ENCODE data around the gene CCDC182. TPM values are rescaled to one million over a fixed set of nuclear protein-coding genes. Genes with fewer than 3 reads are reported as not detected.

Gene CCDC182
- total and polyA plus RNA-seq, 2 of the 13 experiments (the other 11 are each of a cell fraction or from before 2014, with no cell fraction given): not detected

DNA sequence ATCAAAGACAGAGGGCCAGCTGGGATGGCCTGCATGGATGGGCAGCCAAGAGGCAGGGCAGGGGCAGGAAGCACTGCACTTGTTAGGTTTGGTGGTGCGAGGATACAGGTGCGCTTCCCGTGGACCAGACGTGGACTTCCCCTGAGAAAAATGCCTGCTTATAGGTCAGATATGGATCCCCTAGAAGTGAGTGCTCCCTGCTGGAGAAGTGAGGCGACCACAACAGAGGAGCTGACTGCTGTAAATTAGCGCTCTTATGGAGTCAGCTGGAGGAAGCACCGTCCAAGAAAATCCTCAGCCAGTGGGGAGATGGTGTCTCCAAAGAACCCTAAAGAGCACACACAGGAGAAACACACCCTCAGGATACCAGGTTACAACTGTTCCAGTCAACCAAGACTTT lies 27.7 kb upstream of the CCDC182 start:
- Histone ChIP-seq H4K20me1 (ENCODE audit: insufficient read depth, low read length) (no peaks in the 10 kb centered on the region), H2AFZ (ENCODE audit: low read length) (no peak overlapping the region), H3K27me3 (ENCODE audit: control insufficient read depth in 1 of 2, insufficient read depth in 2 of 2, low read length in 2 of 2) (peaks cover 2 to 75% of the 10 kb centered on the region in 2 experiments; a peak in 4 of 5 replicates), H3K4me3 (replicated peaks in 1 of 3; ENCODE audit: insufficient read depth in 1 of 3, low read depth in 2 of 3, low read length in 3 of 3) (no peak overlapping the region), H3K79me2 (ENCODE audit: insufficient read depth, low read length) (no peaks in the 10 kb centered on the region), H3K27ac (ENCODE audit: extremely low read length, insufficient read depth, low read length) (no peak overlapping the region), H3K9ac (ENCODE audit: insufficient read depth, low read depth, low read length) (no peak overlapping the region), H3K4me1 (ENCODE audit: insufficient read depth, low read length) (no peaks in the 10 kb centered on the region), H3K9me3 (ENCODE audit: low read length) (no peaks in the 10 kb centered on the region), H3K36me3 (replicated peaks in 1 of 2; ENCODE audit: control insufficient read depth in 1 of 2, insufficient read depth in 2 of 2, low read length in 2 of 2) (no peaks in the 10 kb centered on the region), H3K4me2 (ENCODE audit: low read depth, low read length) (no peak overlapping the region)
- WGBS (ENCODE audit: low lambda C conversion rate): 17% methylated on average over 7 of the region's 7 CpGs
- in situ Hi-C loops (cut with HindIII; ENCODE audit: extremely low pct_ligation_motif_present, low pct_unique_long_range_greater_than_20kb) (no loop called here), intact Hi-C loops (cut with micrococcal nuclease; ENCODE audit: unreplicated experiment) (no loop called here)
- FAIRE-seq (no peak), ATAC-seq (peak; percentile 37; the same call in 1 of the 3 replicates), DNase-seq (ENCODE audit: low spot score) (no peak)
- BruUV-seq (replicated peaks): no TSS peak
- TF ChIP-seq ZNF263 (CRISPR knock-in tag; IDR thresholded peaks at IDR 0.05) (peak; percentile 35; the same call in 1 of the 2 replicates), NFYB (CRISPR knock-in tag; IDR thresholded peaks at IDR 0.05) (no peak), STAG1 (CRISPR knock-in tag; IDR thresholded peaks at IDR 0.05) (peak; percentile 13; the same call in 1 of the 2 replicates)
- TF ChIP-seq, protein P1, sequence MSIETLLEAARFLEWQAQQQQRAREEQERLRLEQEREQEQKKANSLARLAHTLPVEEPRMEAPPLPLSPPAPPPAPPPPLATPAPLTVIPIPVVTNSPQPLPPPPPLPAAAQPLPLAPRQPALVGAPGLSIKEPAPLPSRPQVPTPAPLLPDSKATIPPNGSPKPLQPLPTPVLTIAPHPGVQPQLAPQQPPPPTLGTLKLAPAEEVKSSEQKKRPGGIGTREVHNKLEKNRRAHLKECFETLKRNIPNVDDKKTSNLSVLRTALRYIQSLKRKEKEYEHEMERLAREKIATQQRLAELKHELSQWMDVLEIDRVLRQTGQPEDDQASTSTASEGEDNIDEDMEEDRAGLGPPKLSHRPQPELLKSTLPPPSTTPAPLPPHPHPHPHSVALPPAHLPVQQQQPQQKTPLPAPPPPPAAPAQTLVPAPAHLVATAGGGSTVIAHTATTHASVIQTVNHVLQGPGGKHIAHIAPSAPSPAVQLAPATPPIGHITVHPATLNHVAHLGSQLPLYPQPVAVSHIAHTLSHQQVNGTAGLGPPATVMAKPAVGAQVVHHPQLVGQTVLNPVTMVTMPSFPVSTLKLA (IDR thresholded peaks at IDR 0.05): no peak
- CTCF ChIA-PET (ENCODE audit: low intra/inter-chr PET ratio, low total read pairs): no interaction called here
- POLR2A ChIA-PET: no interaction called here

DNA sequence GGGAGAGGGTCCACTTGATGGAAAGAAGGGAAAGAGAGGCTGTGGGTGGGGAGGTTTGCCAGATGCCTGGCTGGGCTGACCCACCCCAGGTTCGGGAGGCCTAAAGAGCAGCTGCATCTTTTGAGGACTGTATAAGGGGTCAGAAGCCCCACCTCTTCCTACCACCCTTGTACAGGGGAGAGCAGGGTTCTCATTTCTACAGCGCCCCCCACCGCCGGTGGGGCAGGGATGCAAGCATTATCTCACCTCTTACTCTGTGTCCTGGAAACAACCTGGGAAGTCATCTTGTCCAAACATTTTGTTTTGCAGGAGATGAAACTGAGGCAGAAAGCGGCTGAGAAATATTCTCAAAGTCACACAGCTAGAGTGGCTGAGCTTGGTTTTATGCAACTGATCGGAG lies 22.5 kb upstream of the CCDC182 start:
- CTCF ChIA-PET (ENCODE audit: low intra/inter-chr PET ratio, low total read pairs): no interaction called here
- DNase-seq (ENCODE audit: low spot score) (no peak), ATAC-seq (no peak), FAIRE-seq (no peak)
- BruUV-seq (replicated peaks): no TSS peak
- H3K36me3 ChIP-seq (replicated peaks in 1 of 2; ENCODE audit: control insufficient read depth in 1 of 2, insufficient read depth in 2 of 2, low read length in 2 of 2): no peaks in the 10 kb centered on the region
- no peaks in the 10 kb centered on the region for H3K9me3 ChIP-seq (ENCODE audit: low read length)
- no peak overlapping the region for H3K4me2 ChIP-seq (ENCODE audit: low read depth, low read length)
- no peak overlapping the region for H3K27ac ChIP-seq (ENCODE audit: extremely low read length, insufficient read depth, low read length)
- 11% methylated on average over 6 of the region's 6 CpGs for WGBS (ENCODE audit: low lambda C conversion rate)
- no peak overlapping the region for H3K4me3 ChIP-seq (replicated peaks in 1 of 3; ENCODE audit: insufficient read depth in 1 of 3, low read depth in 2 of 3, low read length in 3 of 3)
- no peaks in the 10 kb centered on the region for H3K79me2 ChIP-seq (ENCODE audit: insufficient read depth, low read length)
- H3K4me1 ChIP-seq (ENCODE audit: insufficient read depth, low read length): no peaks in the 10 kb centered on the region
- H2AFZ ChIP-seq (ENCODE audit: low read length): no peak overlapping the region
- H4K20me1 ChIP-seq (ENCODE audit: insufficient read depth, low read length): no peaks in the 10 kb centered on the region
- TF ChIP-seq ATF7 (IDR thresholded peaks at IDR 0.05) (no peak), ATF7 (CRISPR knock-in tag; IDR thresholded peaks at IDR 0.05) (no peak), ZFYVE20 (CRISPR knock-in tag; IDR thresholded peaks at IDR 0.05; ENCODE audit: borderline replicate concordance, low read depth) (no peak), MTA1 (CRISPR knock-in tag; IDR thresholded peaks at IDR 0.05; ENCODE audit: borderline replicate concordance) (no peak), ZNF30 (CRISPR knock-in tag; IDR thresholded peaks at IDR 0.05) (no peak), EZH2 (conservative IDR thresholded peaks at IDR 0.05; ENCODE audit: low read depth, low read length) (no peak), JUNB (CRISPR knock-in tag; IDR thresholded peaks at IDR 0.05; ENCODE audit: borderline replicate concordance) (no peak)
- TF ChIP-seq, protein P2, sequence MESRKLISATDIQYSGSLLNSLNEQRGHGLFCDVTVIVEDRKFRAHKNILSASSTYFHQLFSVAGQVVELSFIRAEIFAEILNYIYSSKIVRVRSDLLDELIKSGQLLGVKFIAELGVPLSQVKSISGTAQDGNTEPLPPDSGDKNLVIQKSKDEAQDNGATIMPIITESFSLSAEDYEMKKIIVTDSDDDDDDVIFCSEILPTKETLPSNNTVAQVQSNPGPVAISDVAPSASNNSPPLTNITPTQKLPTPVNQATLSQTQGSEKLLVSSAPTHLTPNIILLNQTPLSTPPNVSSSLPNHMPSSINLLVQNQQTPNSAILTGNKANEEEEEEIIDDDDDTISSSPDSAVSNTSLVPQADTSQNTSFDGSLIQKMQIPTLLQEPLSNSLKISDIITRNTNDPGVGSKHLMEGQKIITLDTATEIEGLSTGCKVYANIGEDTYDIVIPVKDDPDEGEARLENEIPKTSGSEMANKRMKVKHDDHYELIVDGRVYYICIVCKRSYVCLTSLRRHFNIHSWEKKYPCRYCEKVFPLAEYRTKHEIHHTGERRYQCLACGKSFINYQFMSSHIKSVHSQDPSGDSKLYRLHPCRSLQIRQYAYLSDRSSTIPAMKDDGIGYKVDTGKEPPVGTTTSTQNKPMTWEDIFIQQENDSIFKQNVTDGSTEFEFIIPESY (CRISPR knock-in tag; IDR thresholded peaks at IDR 0.05): no peak
- TF ChIP-seq, protein P3, sequence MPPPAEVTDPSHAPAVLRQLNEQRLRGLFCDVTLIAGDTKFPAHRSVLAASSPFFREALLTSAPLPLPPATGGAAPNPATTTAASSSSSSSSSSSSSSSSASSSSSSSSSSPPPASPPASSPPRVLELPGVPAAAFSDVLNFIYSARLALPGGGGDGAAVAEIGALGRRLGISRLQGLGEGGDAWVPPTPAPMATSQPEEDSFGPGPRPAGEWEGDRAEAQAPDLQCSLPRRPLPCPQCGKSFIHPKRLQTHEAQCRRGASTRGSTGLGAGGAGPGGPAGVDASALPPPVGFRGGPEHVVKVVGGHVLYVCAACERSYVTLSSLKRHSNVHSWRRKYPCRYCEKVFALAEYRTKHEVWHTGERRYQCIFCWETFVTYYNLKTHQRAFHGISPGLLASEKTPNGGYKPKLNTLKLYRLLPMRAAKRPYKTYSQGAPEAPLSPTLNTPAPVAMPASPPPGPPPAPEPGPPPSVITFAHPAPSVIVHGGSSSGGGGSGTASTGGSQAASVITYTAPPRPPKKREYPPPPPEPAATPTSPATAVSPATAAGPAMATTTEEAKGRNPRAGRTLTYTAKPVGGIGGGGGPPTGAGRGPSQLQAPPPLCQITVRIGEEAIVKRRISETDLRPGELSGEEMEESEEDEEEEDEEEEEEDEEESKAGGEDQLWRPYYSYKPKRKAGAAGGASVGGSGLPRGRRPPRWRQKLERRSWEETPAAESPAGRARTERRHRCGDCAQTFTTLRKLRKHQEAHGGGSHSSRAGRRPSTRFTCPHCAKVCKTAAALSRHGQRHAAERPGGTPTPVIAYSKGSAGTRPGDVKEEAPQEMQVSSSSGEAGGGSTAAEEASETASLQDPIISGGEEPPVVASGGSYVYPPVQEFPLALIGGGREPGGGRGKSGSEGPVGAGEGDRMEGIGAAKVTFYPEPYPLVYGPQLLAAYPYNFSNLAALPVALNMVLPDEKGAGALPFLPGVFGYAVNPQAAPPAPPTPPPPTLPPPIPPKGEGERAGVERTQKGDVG (CRISPR knock-in tag; IDR thresholded peaks at IDR 0.05; ENCODE audit: borderline replicate concordance): no peak
- POLR2A ChIA-PET: no interaction called here
- intact Hi-C loops (cut with micrococcal nuclease; ENCODE audit: unreplicated experiment) (no loop called here), in situ Hi-C loops (cut with HindIII; ENCODE audit: extremely low pct_ligation_motif_present, low pct_unique_long_range_greater_than_20kb) (no loop called here)
- H3K27me3 ChIP-seq (ENCODE audit: control insufficient read depth in 1 of 2, insufficient read depth in 2 of 2, low read length in 2 of 2): peaks cover 4 to 64% of the 10 kb centered on the region in 2 experiments; a peak in 4 of 5 replicates
- no peak overlapping the region for H3K9ac ChIP-seq (ENCODE audit: insufficient read depth, low read depth, low read length)

Data from HepG2 (cell line).